Measurements from ENCODE around the gene BRD3.
"Not testable (repeated sequence)": the region's sequence is repeated elsewhere in the genome, so short reads cannot be mapped to it uniquely, and the experiment has no call there.

BRD3 gene

DNA sequence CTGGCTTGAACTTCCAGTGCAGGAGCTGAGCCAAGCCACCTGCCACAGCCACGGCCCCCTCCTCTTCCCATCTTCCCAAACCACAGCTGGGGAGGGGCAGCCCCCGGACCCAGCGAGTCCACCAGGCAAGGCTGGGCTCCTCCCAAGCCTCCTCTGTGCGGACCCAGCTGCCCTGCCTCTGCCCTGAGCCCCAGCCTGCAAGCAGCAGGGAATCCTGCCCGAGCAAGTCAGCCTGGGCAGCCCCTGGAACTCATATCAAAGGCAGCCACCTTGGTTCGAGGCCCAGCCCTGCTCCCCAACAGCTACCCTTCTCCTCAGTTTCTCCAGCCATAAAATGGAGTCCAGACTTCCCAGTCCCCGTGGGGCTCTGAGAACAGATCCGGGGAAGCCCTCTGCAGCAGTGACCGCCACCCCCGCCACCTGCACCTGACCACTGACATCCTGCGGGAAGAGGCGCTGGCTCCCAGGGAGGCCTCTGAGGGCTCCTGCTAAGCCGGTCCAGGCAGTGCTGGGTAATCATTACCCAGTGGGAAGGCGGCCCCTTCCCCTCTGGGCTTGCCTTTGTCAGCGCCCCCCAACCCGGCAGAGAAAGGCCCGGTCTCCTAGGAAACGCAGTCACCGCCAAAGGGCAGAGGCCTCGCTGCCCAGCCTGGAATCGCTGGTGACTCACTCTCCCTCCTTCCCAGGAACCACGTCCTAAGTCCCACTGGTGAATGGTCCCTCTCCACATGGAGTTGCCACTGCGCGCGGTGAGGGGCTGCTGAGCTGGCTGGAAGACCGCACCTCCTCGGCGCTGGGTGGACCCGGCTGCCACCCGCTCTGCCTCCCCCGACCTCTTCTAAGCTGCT, 77.2 kb downstream of the BRD3 start:
- no peak for DNase-seq

DNA sequence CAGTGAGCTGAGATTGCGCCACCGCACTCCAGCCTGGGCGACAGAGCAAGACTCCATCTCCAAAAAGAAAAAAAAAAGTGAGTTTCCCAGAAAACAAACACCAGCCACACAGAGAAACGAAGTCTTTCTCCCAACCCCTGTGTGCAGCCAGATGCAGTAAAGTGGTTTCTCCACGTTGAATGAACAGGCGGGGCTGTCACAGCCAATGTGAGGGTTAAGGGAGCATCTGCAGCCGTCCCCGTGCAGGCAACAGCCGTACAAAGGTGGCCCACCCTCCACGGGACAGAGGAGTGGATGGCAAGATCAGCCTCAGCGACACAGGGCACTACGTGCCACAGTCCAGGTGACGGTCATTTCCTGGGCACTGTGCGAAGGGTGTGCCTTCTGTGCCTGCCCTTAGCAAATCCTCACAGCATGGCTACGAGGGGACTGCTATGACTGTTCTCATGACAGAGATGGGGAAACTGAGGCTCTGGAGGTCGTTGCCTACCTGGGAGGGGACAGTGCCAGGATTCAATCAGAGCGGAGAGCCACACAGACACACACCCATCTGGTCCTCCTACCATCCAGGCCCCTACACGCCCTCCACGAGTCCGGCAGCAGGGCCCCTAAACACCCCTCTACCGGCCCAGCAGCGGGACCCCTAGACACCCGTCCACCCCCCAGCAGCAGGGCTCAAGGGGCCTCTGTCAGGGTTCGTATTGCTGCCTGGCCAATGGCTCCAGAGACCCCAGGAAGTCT, 78.0 kb downstream of the BRD3 start:
- no peak for DNase-seq

DNA sequence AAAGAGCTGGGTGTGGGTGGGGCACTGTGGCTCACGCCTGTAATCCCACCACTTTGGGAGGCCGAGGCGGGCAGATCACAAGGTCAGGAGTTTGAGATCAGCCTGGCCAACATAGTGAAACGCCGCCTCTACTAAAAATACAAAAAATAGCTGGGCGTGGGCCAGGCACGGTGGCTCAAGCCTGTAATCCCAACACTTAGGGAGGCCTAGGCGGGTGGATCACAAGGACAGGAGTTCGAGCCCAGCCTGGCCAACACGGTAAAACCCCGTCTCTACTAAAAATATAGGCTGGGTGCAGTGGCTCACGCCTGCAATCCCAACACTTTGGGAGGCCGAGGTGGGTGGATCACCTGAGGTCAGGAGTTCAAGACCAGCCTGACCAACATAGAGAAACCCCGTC, 79.1 kb downstream of the BRD3 start:
- not testable (repeated sequence) for DNase-seq

DNA sequence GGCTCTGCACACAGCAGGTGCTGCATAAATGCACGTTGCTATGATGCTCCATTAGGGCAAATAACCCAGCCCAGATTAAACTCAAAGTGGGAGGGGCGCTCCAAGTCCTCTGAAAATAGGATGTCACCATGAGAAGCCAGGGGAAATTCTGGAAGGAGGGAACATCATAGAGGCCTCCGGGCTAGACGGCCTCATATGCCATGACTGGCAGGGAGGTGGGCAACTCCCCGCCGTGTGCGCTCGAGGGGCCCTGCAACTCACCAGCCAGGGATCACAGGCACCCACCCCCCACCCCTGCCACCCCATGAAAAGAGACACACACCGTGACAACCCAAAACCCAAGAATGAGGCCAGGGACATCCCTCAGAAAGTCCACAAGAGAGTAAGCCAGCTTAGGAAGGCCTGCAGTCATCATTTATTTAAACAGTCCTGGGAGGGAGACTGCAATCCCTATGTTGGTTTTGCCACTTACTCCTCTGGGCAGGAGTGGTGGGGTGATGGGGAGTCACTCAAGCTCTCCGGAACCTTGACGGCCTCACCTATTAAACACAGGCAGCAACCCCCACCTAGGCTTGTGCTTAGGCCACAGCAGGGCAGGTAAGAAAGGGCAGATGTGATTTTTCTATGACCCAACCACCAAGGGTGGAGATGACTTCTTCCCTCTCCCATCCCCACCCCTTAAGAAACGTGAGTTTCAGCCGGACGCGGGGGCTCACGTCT, 79.7 kb downstream of the BRD3 start:
- DNase-seq, result no peak

DNA sequence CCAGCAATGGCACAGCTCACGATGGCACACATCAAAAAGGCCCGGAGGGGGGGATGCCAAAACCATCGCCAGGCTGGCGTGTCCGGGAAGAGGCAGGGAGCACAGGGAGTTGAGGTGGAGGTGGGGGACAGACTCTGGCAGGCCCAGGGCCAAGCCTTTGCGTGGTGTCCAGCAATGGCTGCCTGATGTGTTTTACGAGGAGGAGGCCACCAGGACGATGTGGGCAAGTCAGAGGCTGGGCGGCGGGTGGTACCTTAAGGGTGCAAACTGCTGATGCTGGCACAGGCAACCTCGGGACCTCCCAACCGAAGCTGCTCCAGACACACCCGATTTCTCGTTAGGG, 80.4 kb downstream of the BRD3 start:
- no peak for DNase-seq

DNA sequence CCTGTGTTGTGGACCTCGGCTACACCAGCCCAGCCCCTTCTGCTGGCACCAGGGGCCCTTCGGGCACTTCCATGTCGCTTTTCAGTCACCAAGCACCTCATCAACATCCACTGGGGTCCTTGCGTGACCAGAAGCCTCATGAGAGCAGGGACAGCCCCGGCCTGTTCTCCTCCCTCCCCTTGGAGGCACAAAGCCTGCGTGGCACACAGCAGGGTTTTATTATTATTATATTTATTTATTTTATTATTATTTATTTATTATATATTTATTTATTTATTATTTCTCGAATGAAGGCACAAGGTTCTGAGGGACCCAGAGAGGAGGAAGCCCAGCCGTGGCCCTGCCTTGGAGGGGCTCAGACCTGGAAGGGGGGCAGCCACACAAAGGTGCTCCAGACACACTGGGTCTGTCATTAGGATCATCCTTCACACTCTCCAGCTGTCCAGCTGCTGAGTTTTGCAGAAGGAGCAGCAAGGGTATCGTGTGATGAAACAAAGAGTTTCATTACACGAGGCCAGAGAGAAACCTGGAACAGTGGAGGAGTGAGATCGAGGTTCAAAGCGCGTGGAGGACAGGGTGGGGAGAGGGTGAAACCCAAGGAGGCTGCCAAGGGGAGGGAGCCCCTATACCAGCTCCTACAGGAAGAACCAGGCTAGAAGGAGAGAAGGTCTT, 80.9 kb downstream of the BRD3 start:
- DNase-seq, result no peak

DNA sequence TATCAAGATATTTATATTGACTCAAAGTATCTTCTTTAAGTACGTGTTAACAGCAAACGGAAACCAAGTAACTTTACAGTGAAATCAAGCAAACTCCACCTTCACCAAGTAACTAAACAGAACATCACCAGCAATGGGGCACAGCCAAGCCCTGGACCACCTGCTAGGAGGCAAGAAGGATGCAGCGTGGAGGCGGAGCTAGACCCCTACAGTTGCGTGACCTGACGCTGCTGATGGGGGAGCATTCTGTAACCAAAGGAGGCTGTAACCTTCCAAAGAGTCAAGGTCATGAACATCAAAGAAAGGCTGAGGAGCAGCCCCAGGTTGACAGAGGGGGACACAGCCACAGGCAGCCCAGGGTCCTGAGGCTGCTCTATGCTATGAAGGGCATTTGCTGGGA, 81.8 kb downstream of the BRD3 start:
- DNase-seq, result no peak

DNA sequence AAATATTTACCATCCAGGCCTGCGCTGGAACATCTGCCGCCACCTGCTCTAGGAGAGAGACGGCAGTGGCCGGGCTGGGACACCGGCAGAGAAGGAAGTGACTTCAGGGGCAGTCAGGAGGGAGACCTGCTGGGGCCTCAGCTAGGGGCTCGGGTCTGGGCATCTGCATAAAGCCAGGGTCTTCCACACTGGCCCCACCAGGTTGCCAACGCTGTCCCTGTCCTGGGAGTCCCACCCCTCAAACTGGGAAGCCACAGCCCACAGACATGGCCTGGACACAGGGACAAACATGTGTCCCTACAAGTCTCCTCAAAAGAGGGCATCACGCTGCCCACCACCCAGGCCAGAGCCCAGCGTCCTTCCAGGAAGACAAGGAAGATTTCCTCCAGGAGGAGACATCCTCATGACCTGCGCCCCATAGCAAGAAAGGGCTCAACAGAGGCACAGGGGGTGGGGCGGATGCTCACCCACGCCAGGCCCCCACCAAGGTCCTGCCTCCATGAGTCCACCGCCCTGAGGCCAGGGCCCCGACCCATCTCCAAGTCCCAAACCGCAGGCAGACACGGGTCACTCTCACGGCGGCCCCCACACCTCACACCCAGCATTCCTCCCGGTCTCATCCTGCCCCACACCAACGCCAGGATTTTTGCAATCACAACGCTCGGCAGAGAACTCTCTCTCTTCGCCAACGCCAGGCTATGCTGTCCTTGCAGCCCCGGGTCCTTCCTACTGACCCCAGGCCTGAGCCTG, 84.7 kb downstream of the BRD3 start:
- DNase-seq, result no peak

DNA sequence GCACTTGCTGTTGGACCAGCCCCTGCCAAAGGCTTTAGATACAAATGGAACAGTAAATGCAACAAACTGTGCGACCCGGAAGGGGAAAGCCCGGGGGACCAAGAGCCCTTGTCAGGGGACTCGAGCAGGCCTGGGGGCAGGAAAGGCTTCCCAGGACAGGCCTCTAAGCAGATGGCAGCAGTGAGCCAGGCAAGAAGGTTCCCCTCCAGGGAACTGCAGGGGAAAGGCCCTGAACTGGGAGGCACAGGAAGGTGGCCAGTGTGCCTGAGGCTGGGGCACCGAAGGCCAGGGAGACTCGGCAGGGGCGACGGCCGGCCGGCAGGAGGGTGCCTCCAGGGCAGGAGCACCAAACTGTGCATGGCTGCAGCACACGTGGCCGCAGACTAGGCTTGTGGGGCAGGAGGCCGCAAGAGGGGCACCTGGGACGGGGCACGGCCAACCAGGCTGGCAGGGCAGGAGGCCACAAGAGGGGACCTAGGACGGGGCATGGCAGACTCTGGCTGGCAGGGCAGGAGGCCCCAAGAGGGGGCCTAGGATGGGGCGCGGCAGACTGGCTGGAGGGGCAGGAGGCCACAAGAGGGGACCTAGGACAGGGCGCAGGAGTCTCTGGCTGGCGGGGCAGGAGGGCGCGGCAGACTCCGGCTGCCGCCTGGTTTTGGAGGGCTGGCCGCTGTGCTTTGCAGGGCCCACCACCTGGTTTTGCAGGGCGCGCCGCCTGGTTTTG, 85.7 kb downstream of the BRD3 start:
- DNase-seq, result no peak

DNA sequence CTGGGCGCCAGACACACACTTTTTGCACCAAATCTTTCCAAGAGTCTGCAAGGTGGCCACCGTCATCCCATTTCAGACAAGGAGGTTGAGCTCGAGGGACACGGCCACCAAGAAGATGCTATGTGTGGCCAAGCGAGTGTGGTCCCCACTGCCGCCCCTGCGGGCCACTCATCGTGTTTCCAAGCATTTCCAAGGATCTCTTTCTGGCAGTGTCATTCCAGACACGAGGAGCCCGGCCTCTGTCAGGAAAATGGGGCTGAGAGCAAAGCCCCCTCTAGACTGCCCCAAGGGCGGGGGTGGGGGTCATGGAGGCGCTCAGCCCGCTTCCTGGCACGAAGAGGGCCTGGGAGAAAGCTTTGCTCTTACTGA, 86.3 kb downstream of the BRD3 start:
- DNase-seq, result no peak

DNA sequence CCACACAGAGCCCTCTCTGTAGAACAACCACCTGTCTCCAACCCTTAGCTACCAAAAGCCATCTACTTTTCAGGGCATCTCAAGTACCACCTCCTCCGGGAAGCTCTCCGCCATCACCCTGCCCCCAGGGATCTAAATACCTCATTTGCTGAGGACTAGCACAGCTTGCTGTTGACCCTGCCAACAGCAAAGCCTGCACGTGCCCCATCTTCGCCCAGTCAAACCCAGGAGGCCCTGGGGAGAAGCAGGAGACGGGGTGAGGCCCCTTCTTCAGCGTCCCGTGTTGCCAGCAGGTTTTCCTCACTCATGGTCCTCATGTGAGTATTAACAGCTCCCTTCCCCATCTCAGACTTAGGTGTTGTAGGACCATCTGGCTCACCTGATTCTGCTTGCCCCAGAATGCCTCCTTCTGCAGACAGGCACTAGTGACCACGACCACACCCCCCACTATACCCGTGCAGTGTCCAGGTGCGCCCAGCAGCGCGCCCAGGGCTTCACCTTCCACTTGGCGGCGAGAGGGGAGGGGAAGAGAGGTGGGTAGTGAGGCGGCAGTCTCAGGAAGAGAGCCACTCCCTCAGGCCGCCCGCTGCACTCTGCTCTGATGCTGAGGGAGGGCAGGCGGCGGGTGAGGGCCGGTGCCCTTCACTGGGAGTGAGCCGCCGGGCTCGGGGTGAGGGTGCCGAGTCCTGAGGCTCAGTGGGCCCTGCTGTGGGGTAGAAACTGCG, 86.8 kb downstream of the BRD3 start:
- DNase-seq, result no peak
